Tibial artery (tissue), 4 donors: Measurements from ENCODE around the gene SULF2.

Experiments
- DNase-seq, 2 donors: peaks; one replicate each; pipeline ENCODE4 v3.0.0-alpha.2; 2019
- H3K27ac ChIP-seq, 2 donors: fragments of 200-600 bp; sonication (generic) in 1 of 2; 1 replicate in 1 of 2; 2 replicates in 1 of 2; pipeline ENCODE4 v1.5.1; 2018 to 2019; ENCODE audit warnings: mild to moderate bottlenecking in 1 of 2
- H3K27me3 ChIP-seq, 2 donors: fragments of 200-600 bp; sonication (generic) in 1 of 2; one replicate each; pipeline versions ENCODE4 v1.5.1 to v1.6.0; 2016 to 2019
- H3K36me3 ChIP-seq, 3 donors: fragments of 200-600 bp; sonication (generic) in 2 of 3; one replicate each; pipeline ENCODE4 v1.5.1; 2016 to 2019; ENCODE audit warnings: mild to moderate bottlenecking in 2 of 3
- H3K4me1 ChIP-seq, 4 donors: fragments of 200-600 bp; sonication (generic) in 2 of 4; 1 replicate in 3 of 4; 2 replicates in 1 of 4; pipeline ENCODE4 v1.5.1; 2016 to 2019
- H3K4me3 ChIP-seq, 2 donors: fragments of 200-600 bp; sonication (generic) in 1 of 2; 1 replicate in 1 of 2; 2 replicates in 1 of 2; pipeline ENCODE4 v1.5.1; 2018 to 2019; ENCODE audit warnings: mild to moderate bottlenecking in 2 of 2
- H3K9me3 ChIP-seq, 3 donors: fragments of 200-600 bp; sonication (generic) in 1 of 3; one replicate each; pipeline ENCODE4 v1.5.1; 2016 to 2019
- intact Hi-C: fragments of 100-400 bp; cut with DNase I; formaldehyde crosslinking; loops from one replicate; pipeline ENCODE4 v1.15.0; 2023; ENCODE audit warnings: low total_unique reads
- TF ChIP-seq, protein P1 (sequence below), 2 experiments: fragments of 200-600 bp in 1 of 2; fragments of 450-650 bp in 1 of 2; IDR thresholded peaks; one replicate each; pipeline ENCODE4 v1.5.1; 2017 to 2019; ENCODE audit warnings: antibody characterized with exemption in 2 of 2, mild to moderate bottlenecking in 1 of 2, moderate library complexity in 1 of 2

The SULF2 gene

DNA sequence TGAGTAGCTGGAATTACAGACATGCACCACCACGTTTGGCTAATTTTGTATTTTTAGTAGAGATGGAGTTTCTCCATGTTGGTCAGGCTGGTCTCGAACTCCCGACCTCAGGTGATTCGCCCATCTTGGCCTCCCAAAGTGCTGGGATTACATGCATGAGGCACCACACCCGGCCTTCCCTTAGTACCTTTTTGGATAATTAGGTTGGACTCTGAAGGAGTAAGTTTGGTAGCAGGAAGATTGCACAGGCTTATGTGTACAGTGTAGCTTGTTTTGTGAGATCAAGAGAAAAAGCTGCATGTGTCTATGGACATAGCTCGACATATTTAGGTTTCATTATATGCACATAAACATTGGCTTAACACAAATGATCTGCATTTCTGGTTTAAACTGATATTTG is 166.8 kb downstream of the SULF2 start:
- peaks cover 0 to 13% (median 2%) of the 10 kb centered on the region in 4 donors for H3K4me1 ChIP-seq
- no peak for DNase-seq
- peaks cover 10 to 12% (median 11%) of the 10 kb centered on the region in 3 donors for H3K36me3 ChIP-seq
- TF ChIP-seq, protein P1, sequence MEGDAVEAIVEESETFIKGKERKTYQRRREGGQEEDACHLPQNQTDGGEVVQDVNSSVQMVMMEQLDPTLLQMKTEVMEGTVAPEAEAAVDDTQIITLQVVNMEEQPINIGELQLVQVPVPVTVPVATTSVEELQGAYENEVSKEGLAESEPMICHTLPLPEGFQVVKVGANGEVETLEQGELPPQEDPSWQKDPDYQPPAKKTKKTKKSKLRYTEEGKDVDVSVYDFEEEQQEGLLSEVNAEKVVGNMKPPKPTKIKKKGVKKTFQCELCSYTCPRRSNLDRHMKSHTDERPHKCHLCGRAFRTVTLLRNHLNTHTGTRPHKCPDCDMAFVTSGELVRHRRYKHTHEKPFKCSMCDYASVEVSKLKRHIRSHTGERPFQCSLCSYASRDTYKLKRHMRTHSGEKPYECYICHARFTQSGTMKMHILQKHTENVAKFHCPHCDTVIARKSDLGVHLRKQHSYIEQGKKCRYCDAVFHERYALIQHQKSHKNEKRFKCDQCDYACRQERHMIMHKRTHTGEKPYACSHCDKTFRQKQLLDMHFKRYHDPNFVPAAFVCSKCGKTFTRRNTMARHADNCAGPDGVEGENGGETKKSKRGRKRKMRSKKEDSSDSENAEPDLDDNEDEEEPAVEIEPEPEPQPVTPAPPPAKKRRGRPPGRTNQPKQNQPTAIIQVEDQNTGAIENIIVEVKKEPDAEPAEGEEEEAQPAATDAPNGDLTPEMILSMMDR (IDR thresholded peaks at IDR 0.05) = no peak
- no peaks in the 10 kb centered on the region for H3K27me3 ChIP-seq
- intact Hi-C loops = no loop called here
- no peaks in the 10 kb centered on the region for H3K9me3 ChIP-seq
- H3K27ac ChIP-seq = no peak overlapping the region
- H3K4me3 ChIP-seq = no peak overlapping the region

DNA sequence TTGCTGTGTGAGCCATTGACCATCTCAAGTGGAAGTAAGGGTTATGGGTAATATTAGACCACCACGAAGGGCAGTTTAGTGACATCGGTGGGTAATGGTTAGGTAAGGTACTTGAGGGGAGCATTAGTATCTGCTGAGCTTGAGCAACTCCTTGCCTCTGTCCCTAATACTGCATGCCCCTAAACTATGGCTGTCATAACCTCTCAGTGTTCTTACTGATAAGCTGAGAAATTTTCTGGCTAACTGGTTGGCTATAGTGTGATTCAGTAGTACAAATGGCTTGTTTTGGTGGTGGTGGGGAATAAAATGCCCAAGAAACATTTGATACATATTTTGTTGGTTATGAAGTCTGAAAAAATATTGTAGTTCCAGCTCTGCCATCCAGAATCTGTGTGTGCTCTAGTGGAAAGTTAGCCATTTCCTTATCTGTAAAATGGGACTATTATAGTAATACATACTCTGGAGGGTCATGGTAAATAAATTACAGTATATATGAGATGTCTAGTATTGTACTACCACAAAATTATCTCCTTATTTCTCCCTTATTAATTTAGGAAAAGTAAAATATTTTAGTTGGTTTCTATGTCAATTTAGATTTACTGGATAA is 170.5 kb downstream of the SULF2 start:
- Histone ChIP-seq H3K36me3 (no peaks in the 10 kb centered on the region), H3K27me3 (no peaks in the 10 kb centered on the region), H3K27ac (no peak overlapping the region), H3K4me3 (no peak overlapping the region), H3K9me3 (no peaks in the 10 kb centered on the region), H3K4me1 (peaks cover 0 to 13% (median 9%) of the 10 kb centered on the region in 4 donors)
- DNase-seq = no peak
- intact Hi-C loops = no loop called here
- TF ChIP-seq, protein P1 (IDR thresholded peaks at IDR 0.05) = no peak

DNA sequence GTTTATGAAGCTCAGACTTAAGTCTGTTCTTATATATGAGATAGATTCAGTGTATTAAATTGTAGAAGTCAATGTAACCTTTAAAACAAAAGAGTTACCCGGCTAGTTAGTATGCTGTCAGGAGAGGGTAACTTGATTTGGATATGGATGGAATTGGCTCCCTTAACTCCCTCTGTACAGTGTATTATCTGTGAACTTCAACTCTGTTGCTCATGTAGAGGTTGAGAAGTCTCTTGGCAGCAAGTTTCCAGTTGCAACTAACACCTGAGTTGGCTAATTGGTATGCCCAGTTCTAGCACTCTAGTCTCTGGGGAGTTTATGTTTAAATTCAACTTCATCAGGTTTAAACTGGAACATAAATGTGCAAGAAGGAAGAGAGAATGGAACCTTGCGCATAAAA is 172.6 kb downstream of the SULF2 start:
- TF ChIP-seq, protein P1 (IDR thresholded peaks at IDR 0.05) = no peak
- Histone ChIP-seq H3K27me3 (no peaks in the 10 kb centered on the region), H3K27ac (no peak overlapping the region), H3K9me3 (no peaks in the 10 kb centered on the region), H3K4me1 (peaks cover 0 to 13% (median 9%) of the 10 kb centered on the region in 4 donors), H3K4me3 (no peak overlapping the region), H3K36me3 (no peaks in the 10 kb centered on the region)
- intact Hi-C loops = no loop called here
- no peak for DNase-seq

DNA sequence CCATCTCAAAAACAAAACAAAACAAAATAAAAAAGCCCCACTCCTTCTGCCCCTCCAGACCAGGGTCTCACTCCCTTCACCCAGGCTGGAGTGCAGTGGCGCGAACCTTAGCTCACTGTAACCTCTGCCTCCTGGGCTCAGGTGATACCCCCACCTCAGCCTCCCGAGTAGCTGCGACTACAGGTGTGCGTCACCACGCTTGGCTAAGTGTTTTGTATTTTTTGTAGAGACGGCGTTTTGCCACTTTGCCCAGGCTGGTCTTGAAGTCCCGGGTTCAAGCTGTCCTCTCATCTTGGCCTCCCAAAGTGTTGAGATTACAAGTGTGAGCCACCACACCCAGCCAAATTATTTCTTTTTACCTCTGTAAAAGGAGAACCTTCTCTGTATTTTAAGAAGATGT is 173.5 kb downstream of the SULF2 start:
- H3K4me3 ChIP-seq = no peak overlapping the region
- H3K36me3 ChIP-seq = no peaks in the 10 kb centered on the region
- H3K27ac ChIP-seq = no peak overlapping the region
- intact Hi-C loops = no loop called here
- TF ChIP-seq, protein P1 (IDR thresholded peaks at IDR 0.05) = no peak
- DNase-seq = no peak
- no peaks in the 10 kb centered on the region for H3K27me3 ChIP-seq
- peaks cover 0 to 13% (median 9%) of the 10 kb centered on the region in 4 donors for H3K4me1 ChIP-seq
- no peaks in the 10 kb centered on the region for H3K9me3 ChIP-seq

DNA sequence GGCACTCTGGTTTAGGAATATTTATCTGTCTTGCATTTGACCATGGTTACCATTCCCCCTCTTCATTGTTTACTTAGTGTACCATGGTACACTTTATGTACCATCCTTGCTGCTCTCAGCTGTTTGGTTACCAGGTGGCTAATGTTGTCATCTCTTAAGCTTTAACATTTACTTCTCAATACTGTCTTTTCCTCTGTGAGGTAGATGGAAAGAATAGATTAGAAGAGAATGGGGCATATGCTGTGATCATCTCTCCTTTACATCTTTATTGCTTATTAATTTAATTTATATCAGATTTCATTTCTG is 174.4 kb downstream of the SULF2 start:
- Histone ChIP-seq H3K36me3 (no peaks in the 10 kb centered on the region), H3K4me1 (peaks cover 0 to 13% (median 9%) of the 10 kb centered on the region in 4 donors), H3K27ac (peak overlapping the region in 1 of 2 donors; percentile 15), H3K9me3 (no peaks in the 10 kb centered on the region), H3K27me3 (no peaks in the 10 kb centered on the region), H3K4me3 (no peak overlapping the region)
- intact Hi-C loops = no loop called here
- TF ChIP-seq, protein P1 (IDR thresholded peaks at IDR 0.05) = no peak
- DNase-seq = no peak
